Colonic mucosa (tissue), 4 donors: ENCODE results near the gene GALK2. TPM values are rescaled to one million over a fixed set of nuclear protein-coding genes. Genes with fewer than 3 reads are reported as not detected.

Source experiments
- DNase-seq: peaks from one replicate; pipeline ENCODE4 v3.0.0-alpha.2; 2020
- H3K27ac ChIP-seq: fragments of 200-600 bp; one replicate; pipeline ENCODE4 v1.8.0; 2021
- H3K27me3 ChIP-seq: fragments of 200-600 bp; one replicate; pipeline ENCODE4 v1.8.0; 2021
- H3K36me3 ChIP-seq: fragments of 200-600 bp; one replicate; pipeline ENCODE4 v1.8.0; 2021
- H3K4me1 ChIP-seq: fragments of 200-600 bp; one replicate; pipeline ENCODE4 v1.8.0; 2021; ENCODE audit warnings: mild to moderate bottlenecking
- H3K4me3 ChIP-seq: fragments of 200-600 bp; one replicate; pipeline ENCODE4 v1.8.0; 2021
- H3K9ac ChIP-seq, 2 donors: one replicate each; pipeline ENCODE4 v1.7.0; 2013; ENCODE audit warnings: control low read depth in 2 of 2, low read depth in 2 of 2, low read length in 2 of 2
- H3K9me3 ChIP-seq: fragments of 200-600 bp; one replicate; pipeline ENCODE4 v1.8.0; 2021
- CTCF ChIP-seq: fragments of 200-600 bp; IDR thresholded peaks from one replicate; pipeline ENCODE4 v1.8.0; 2022; ENCODE audit warnings: antibody characterized with exemption, mild to moderate bottlenecking
- intact Hi-C: fragments of 100-400 bp; cut with DNase I; formaldehyde crosslinking; loops from one replicate; pipeline ENCODE4 v1.14.1; 2022
- total RNA-seq, 2 donors: library from RNA; stranded (reverse); fragmentation: NEBNext Ultra II Directional in 1 of 2; extraction: Animal tissue kit (Norgen Biotek cat#: 25700) in 1 of 2; gene quantifications; one replicate each; pipeline ENCODE4 v1.2.1, GENCODE V29; 2021
- donor health status: healthy.
- donor health status: DM: no; HTN: no; CAD: no.
- donor health status: DM: no; HTN: no; CAD: no.

Gene GALK2
- 10 to 100 TPM; 39.7 to 48.3 TPM for total RNA-seq

DNA sequence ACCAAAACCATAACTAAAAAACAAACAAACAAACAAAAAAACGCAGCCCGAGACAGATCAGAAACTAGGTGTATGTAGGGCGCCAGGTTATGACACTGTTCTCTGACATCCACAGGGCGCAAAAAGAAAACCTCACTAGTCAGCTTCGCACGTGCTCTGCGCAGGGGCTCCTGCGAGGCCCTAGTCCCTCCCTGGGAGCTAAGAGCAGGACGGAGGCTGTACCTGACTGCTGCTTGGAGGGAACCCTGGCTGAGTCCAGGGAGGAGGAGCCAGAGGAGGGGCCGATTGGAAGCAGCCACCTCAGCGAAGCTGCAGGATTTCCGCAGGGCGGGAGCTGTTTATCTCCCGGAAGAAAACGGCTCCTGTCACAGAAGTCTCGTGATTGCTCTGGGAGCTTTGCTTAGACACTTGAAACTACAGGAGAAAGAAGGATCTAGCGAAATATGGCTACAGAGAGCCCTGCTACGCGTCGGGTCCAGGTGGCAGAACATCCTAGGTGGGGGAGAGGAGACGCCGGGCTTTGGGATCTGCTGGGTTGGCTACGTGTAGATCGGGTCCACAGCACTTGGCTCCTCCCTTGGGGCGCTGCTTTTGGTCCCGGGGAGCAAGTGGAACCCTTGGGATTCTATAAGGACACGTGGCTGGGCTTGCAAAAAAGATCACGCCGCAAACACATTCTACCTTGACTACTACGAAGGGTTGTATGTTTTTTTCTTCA, at the start of gene GALK2:
TSS of gene GALK2 (plus strand) at position 368 of the 718 bp plus-strand sequence. CDS start at position 444, 76 bp downstream.
- intact Hi-C loops: no loop called here
- no peak for TF ChIP-seq CTCF
- Histone ChIP-seq H3K4me3 (peak within 1 kb of the TSS; percentile 57), H3K9me3 (no peaks in the 10 kb centered on the region), H3K4me1 (no peaks in the 10 kb centered on the region), H3K9ac (peak within 1 kb of the TSS; percentile 57 to 69), H3K36me3 (no peaks in the 10 kb centered on the region), H3K27ac (peak within 1 kb of the TSS; percentile 90), H3K27me3 (no peaks in the 10 kb centered on the region)
- DNase-seq: peak; percentile 95

GRCh38 chr15:49120832-49121231, 49.2 kb upstream of the GALK2 start:
- Histone ChIP-seq H3K4me3 (no peak overlapping the region), H3K9ac (no peak overlapping the region), H3K27ac (no peak overlapping the region), H3K36me3 (no peaks in the 10 kb centered on the region), H3K9me3 (no peaks in the 10 kb centered on the region), H3K27me3 (no peaks in the 10 kb centered on the region), H3K4me1 (no peaks in the 10 kb centered on the region)
- DNase-seq: no peak
- TF ChIP-seq CTCF: no peak
- intact Hi-C loops: no loop called here

DNA sequence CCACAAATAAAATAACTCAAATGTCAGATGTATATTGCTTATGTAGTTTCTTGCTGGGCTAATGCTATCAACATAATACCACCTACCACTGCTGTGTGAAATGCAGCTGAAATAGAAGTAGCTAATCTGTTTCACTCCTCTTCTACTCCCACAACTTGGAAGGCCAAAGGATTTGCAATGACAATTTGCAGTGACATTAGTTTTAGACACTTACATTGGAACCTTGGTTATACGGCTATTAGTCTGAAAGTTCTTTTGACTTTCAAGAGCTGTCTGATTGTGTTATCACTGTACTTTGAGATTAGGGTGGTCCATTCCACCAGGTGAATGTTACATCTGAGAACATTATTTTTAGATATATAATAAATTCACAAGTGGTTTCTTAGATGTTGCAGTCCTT, 48.1 kb upstream of the GALK2 start:
- Histone ChIP-seq H3K4me3 (no peak overlapping the region), H3K4me1 (no peaks in the 10 kb centered on the region), H3K9ac (no peak overlapping the region), H3K36me3 (no peaks in the 10 kb centered on the region), H3K27me3 (no peaks in the 10 kb centered on the region), H3K9me3 (no peaks in the 10 kb centered on the region), H3K27ac (no peak overlapping the region)
- no peak for DNase-seq
- TF ChIP-seq CTCF: no peak
- intact Hi-C loops: no loop called here

GRCh38 chr15:49122541-49123062, 47.4 kb upstream of the GALK2 start:
- Histone ChIP-seq H3K27ac (no peak overlapping the region), H3K27me3 (no peaks in the 10 kb centered on the region), H3K9me3 (no peaks in the 10 kb centered on the region), H3K4me3 (no peak overlapping the region), H3K4me1 (no peaks in the 10 kb centered on the region), H3K36me3 (no peaks in the 10 kb centered on the region), H3K9ac (no peak overlapping the region)
- no peak for TF ChIP-seq CTCF
- DNase-seq: no peak
- intact Hi-C loops: no loop called here

DNA sequence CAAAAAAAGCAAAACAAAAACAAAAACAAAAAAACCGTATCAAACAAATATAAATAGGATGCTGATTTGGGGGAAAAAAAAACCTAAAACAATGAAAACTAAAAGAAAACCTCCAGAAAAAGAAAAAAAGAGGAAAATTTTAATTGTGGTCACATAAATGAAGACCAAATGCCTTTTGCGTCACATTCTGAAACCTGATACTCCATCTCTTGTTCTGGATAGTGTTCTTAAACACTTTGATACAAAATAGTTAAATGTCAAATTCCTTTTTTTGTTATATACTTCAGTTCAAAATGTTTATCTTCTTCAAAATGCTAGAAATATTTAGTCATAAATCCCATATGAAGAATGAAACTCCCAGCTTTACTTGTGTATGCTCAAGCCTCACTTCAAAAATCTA, 45.7 kb upstream of the GALK2 start:
- H3K9me3 ChIP-seq: no peaks in the 10 kb centered on the region
- TF ChIP-seq CTCF: no peak
- no peaks in the 10 kb centered on the region for H3K4me1 ChIP-seq
- H3K27ac ChIP-seq: no peak overlapping the region
- no peak for DNase-seq
- no peaks in the 10 kb centered on the region for H3K27me3 ChIP-seq
- intact Hi-C loops: no loop called here
- H3K36me3 ChIP-seq: no peaks in the 10 kb centered on the region
- H3K9ac ChIP-seq: no peak overlapping the region
- H3K4me3 ChIP-seq: no peak overlapping the region
